ENCODE measurements around the gene ALG9. TPM values are rescaled to one million over a fixed set of nuclear protein-coding genes. Genes with fewer than 3 reads are reported as not detected.

ALG9 gene
- total and polyA plus RNA-seq, 10 of the 15 experiments (the other 5 are each of a cell fraction or from before 2014, with no cell fraction given), result 10.8 to 41.6 (median 25.5) TPM

GRCh38 chr11:111770581-111771134 is 100.7 kb downstream of the ALG9 start:
- no peak for ATAC-seq
- Histone ChIP-seq H4K20me1 (ENCODE audit: control insufficient read depth, insufficient read depth) (no peaks in the 10 kb centered on the region), H2AFZ (ENCODE audit: control insufficient read depth, low read depth, low read length) (no peak overlapping the region), H3K36me3 (ENCODE audit: control insufficient read depth in 2 of 2, insufficient read depth in 2 of 2, low read length in 1 of 2) (no peaks in the 10 kb centered on the region), H3K27me3 (replicated peaks in 1 of 2; ENCODE audit: control insufficient read depth in 2 of 2, insufficient read depth in 2 of 2, low read length in 1 of 2) (no peaks in the 10 kb centered on the region), H3K9me3 (replicated peaks; ENCODE audit: control insufficient read depth, insufficient read depth, low read length) (no peaks in the 10 kb centered on the region), H3K79me2 (ENCODE audit: control insufficient read depth, insufficient read depth, low read length) (peaks cover 5% of the 10 kb centered on the region), H3K9ac (ENCODE audit: control insufficient read depth, insufficient read depth, low read length) (no peak overlapping the region), H3K4me2 (ENCODE audit: control insufficient read depth, insufficient read depth) (no peak overlapping the region), H3K4me1 (ENCODE audit: control insufficient read depth, insufficient read depth, low read length) (no peaks in the 10 kb centered on the region; the same call in 1 of the 2 replicates), H3K4me3 (no peak overlapping the region), H3K27ac (ENCODE audit: control insufficient read depth, insufficient read depth) (no peak overlapping the region)
- ChIA-PET SMC1A (ENCODE audit: uncharacterized antibody, unreplicated experiment) (interaction anchor here (1.1 kb wide), 1 partner anchor 62 kb away, joined by 3 read pairs; no protein-coding TSS in a partner anchor), RAD21 (ENCODE audit: unreplicated experiment) (no interaction called here), POLR2A (no interaction called here), CTCF (interaction anchor here (1.9 to 13.4 kb wide), 2 partner anchors 130 to 167 kb away, joined by 6 to 174 read pairs; partner anchors contain the start of gene SIK2)
- BruUV-seq (replicated peaks), result no TSS peak
- TF ChIP-seq SUPT20H (IDR thresholded peaks at IDR 0.05; ENCODE audit: borderline replicate concordance, control insufficient read depth, low read depth, low read length), result no peak
- TF ChIP-seq FOXM1 (IDR thresholded peaks at IDR 0.05; ENCODE audit: low read depth, low read length), result no peak
- TF ChIP-seq SPI1 (IDR thresholded peaks at IDR 0.05; ENCODE audit: borderline replicate concordance, insufficient read depth, low read depth, low read length), result no peak
- no peak for TF ChIP-seq E2F4 (IDR thresholded peaks at IDR 0.05; ENCODE audit: low read depth, low read length)
- no peak for TF ChIP-seq CREM (IDR thresholded peaks at IDR 0.05; ENCODE audit: low read depth)
- no peak for TF ChIP-seq PKNOX1 (IDR thresholded peaks at IDR 0.05)
- TF ChIP-seq MXI1 (IDR thresholded peaks at IDR 0.05; ENCODE audit: low read depth, low read length), result no peak
- TF ChIP-seq ZNF384 (IDR thresholded peaks at IDR 0.05; ENCODE audit: borderline replicate concordance, low read depth, low read length), result no peak
- no peak for TF ChIP-seq NR2C1 (IDR thresholded peaks at IDR 0.05)
- intact Hi-C loops (cut with micrococcal nuclease; ENCODE audit: unreplicated experiment), result loop anchor here (10.0 kb wide), 2 partner anchors 316 to 1486 kb away; no protein-coding TSS in a partner anchor
- WGBS (ENCODE audit: insufficient coverage, insufficient replicate concordance, low lambda C conversion rate, missing lambda C conversion rate), result 81% methylated on average over 4 of the region's 4 CpGs
- FAIRE-seq, result no peak
- in situ Hi-C loops (cut with MboI), result no loop called here
- DNase-seq (ENCODE audit: low read depth, low spot score), result no peak

Data from GM12878 (cell line).